WTC11 (cell line): ENCODE data around the gene RANBP9. TPM values are rescaled to one million over a fixed set of nuclear protein-coding genes. Genes with fewer than 3 reads are reported as not detected.

Source experiments
- ATAC-seq: fragments of 200-7000 bp; cut with Tn5 transposase; 2 replicates; pipeline ENCODE4 v1.10.0; 2021; ENCODE audit warnings: mild to moderate bottlenecking, moderate library complexity
- CTCF ChIA-PET: fragments of 300-600 bp; sonication (Branson Sonifier 250); formaldehyde crosslinking; loops from one replicate; lab custom pipeline; 2021; ENCODE audit warnings: antibody characterized with exemption; lab: Charles Lee
- POLR2A ChIA-PET: fragments of 350-600 bp; sonication (Branson Sonifier 250); formaldehyde crosslinking; loops from one replicate; lab custom pipeline; 2021; ENCODE audit warnings: antibody characterized with exemption; lab: Charles Lee
- DNase-seq: peaks from one replicate; pipeline ENCODE4 v3.0.0; 2021; ENCODE audit warnings: low spot score
- H3K27ac Mint-ChIP-seq: 2 replicates; pipeline ENCODE4 v1.8.0; 2021; ENCODE audit warnings: mixed read lengths
- H3K27me3 Mint-ChIP-seq: 2 replicates; pipeline ENCODE4 v1.8.0; 2021; ENCODE audit warnings: low read depth, mild to moderate bottlenecking, moderate library complexity, mixed read lengths
- H3K36me3 Mint-ChIP-seq: 2 replicates; pipeline ENCODE4 v1.8.0; 2021; ENCODE audit warnings: mixed read lengths
- H3K4me1 Mint-ChIP-seq: 2 replicates; pipeline ENCODE4 v1.8.0; 2022; ENCODE audit warnings: mixed read lengths
- H3K4me3 Mint-ChIP-seq: 2 replicates; pipeline ENCODE4 v1.8.0; 2021; ENCODE audit warnings: mild to moderate bottlenecking, moderate library complexity, mixed read lengths
- H3K9me3 Mint-ChIP-seq: 2 replicates; pipeline ENCODE4 v1.8.0; 2021; ENCODE audit warnings: mixed read lengths
- CREM ChIP-seq: sonication (generic); formaldehyde crosslinking; IDR thresholded peaks from 2 replicates; pipeline ENCODE4 v1.8.1; 2022; ENCODE audit warnings: mild to moderate bottlenecking, missing genetic modification reagents, moderate library complexity
- NFE2L1 ChIP-seq: sonication (generic); formaldehyde crosslinking; IDR thresholded peaks from 2 replicates; pipeline ENCODE4 v1.8.1; 2023; ENCODE audit warnings: missing genetic modification reagents
- SMAD4 ChIP-seq: sonication (generic); formaldehyde crosslinking; IDR thresholded peaks from 2 replicates; pipeline ENCODE4 v1.8.0; 2022; ENCODE audit warnings: mild to moderate bottlenecking, missing genetic modification reagents
- TCF7 ChIP-seq: sonication (generic); formaldehyde crosslinking; IDR thresholded peaks from 2 replicates; pipeline ENCODE4 v1.8.0; 2022; ENCODE audit warnings: mild to moderate bottlenecking, low read depth, missing genetic modification reagents, moderate library complexity
- ZNF416 ChIP-seq: fragments of 250-450 bp; sonication (Bioruptor Pico); IDR thresholded peaks from 2 replicates; pipeline ENCODE4 v1.9.0; 2021; ENCODE audit warnings: mild to moderate bottlenecking, inconsistent platforms
- total RNA-seq: library from RNA; stranded (reverse); gene quantifications from 3 replicates; pipeline ENCODE4 v1.2.3, GENCODE V29; 2021
- TF ChIP-seq, protein P1 (sequence below): sonication (generic); formaldehyde crosslinking; IDR thresholded peaks from 2 replicates; pipeline ENCODE4 v1.8.1; 2023; ENCODE audit warnings: mild to moderate bottlenecking, missing genetic modification reagents
- TF ChIP-seq, protein P2 (sequence below): sonication (generic); formaldehyde crosslinking; IDR thresholded peaks from 2 replicates; pipeline ENCODE4 v1.8.1; 2023; ENCODE audit warnings: mild to moderate bottlenecking, missing genetic modification reagents, moderate library complexity
- TF ChIP-seq, protein P3 (sequence below): sonication (generic); formaldehyde crosslinking; IDR thresholded peaks from 2 replicates; pipeline ENCODE4 v1.8.1; 2023; ENCODE audit warnings: mild to moderate bottlenecking, moderate library complexity, missing genetic modification reagents
- TF ChIP-seq, protein P4 (sequence below): sonication (generic); formaldehyde crosslinking; IDR thresholded peaks from 2 replicates; pipeline ENCODE4 v1.8.0; 2022; ENCODE audit warnings: mild to moderate bottlenecking, missing genetic modification reagents
- TF ChIP-seq, protein P5 (sequence below): sonication (generic); formaldehyde crosslinking; IDR thresholded peaks from 2 replicates; pipeline ENCODE4 v1.8.1; 2023; ENCODE audit warnings: mild to moderate bottlenecking, missing genetic modification reagents, moderate library complexity
- TF ChIP-seq, protein P6 (sequence below): sonication (generic); formaldehyde crosslinking; IDR thresholded peaks from 2 replicates; pipeline ENCODE4 v1.8.0; 2022; ENCODE audit warnings: mild to moderate bottlenecking, missing genetic modification reagents
- TF ChIP-seq, protein P7 (sequence below): fragments of 250-450 bp; sonication (Bioruptor Pico); conservative IDR thresholded peaks from 2 replicates; pipeline ENCODE4 v1.9.0; 2021; ENCODE audit warnings: mild to moderate bottlenecking
- TF ChIP-seq, protein P8 (sequence below): sonication (generic); formaldehyde crosslinking; IDR thresholded peaks from 2 replicates; pipeline ENCODE4 v1.8.1; 2022; ENCODE audit warnings: mild to moderate bottlenecking, moderate library complexity, missing genetic modification reagents
- TF ChIP-seq, protein P9 (sequence below): sonication (generic); formaldehyde crosslinking; IDR thresholded peaks from 2 replicates; pipeline ENCODE4 v1.8.0; 2022; ENCODE audit warnings: missing genetic modification reagents

The RANBP9 gene
- total RNA-seq, 1 experiment from 2014 or later = 33.4 TPM

DNA sequence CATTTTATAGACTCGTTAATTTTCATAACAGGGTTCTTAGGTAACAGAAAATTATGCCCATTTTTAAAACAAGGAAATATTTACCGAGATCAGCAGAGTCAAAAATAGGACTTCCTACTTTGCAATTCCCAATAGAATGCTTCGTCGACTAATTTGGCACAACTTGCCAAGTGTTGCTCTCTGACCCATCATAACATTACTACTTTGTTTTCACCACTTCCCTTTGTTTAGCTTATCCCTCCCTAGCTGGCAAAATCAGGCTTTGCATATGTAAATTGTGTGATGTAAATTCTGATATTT lies 914 bp upstream of the RANBP9 start:
- no peak for ATAC-seq
- peaks cover 30% of the 10 kb centered on the region for H3K4me1 Mint-ChIP-seq
- H3K9me3 Mint-ChIP-seq = peaks cover 19% of the 10 kb centered on the region
- ChIA-PET CTCF (interaction anchor here (1.0 to 1.1 kb wide), 2 partner anchors 57 to 88 kb away, joined by 3 to 5 read pairs; no protein-coding TSS in a partner anchor), POLR2A (no interaction called here)
- DNase-seq = no peak
- peaks cover 5% of the 10 kb centered on the region; the same call in 1 of the 2 replicates for H3K27me3 Mint-ChIP-seq
- peak overlapping the region; percentile 96 for H3K27ac Mint-ChIP-seq
- peaks cover 18% of the 10 kb centered on the region for H3K36me3 Mint-ChIP-seq
- H3K4me3 Mint-ChIP-seq = peak overlapping the region; percentile 89
- TF ChIP-seq TCF7 (CRISPR knock-in tag) (no peak), SMAD4 (CRISPR knock-in tag) (no peak), ZNF416 (CRISPR knock-in tag) (no peak), NFE2L1 (CRISPR knock-in tag) (no peak)
- TF ChIP-seq, protein P1, sequence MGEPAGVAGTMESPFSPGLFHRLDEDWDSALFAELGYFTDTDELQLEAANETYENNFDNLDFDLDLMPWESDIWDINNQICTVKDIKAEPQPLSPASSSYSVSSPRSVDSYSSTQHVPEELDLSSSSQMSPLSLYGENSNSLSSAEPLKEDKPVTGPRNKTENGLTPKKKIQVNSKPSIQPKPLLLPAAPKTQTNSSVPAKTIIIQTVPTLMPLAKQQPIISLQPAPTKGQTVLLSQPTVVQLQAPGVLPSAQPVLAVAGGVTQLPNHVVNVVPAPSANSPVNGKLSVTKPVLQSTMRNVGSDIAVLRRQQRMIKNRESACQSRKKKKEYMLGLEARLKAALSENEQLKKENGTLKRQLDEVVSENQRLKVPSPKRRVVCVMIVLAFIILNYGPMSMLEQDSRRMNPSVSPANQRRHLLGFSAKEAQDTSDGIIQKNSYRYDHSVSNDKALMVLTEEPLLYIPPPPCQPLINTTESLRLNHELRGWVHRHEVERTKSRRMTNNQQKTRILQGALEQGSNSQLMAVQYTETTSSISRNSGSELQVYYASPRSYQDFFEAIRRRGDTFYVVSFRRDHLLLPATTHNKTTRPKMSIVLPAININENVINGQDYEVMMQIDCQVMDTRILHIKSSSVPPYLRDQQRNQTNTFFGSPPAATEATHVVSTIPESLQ = no peak
- TF ChIP-seq, protein P2, sequence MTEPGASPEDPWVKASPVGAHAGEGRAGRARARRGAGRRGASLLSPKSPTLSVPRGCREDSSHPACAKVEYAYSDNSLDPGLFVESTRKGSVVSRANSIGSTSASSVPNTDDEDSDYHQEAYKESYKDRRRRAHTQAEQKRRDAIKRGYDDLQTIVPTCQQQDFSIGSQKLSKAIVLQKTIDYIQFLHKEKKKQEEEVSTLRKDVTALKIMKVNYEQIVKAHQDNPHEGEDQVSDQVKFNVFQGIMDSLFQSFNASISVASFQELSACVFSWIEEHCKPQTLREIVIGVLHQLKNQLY (CRISPR knock-in tag) = no peak
- TF ChIP-seq, protein P3, sequence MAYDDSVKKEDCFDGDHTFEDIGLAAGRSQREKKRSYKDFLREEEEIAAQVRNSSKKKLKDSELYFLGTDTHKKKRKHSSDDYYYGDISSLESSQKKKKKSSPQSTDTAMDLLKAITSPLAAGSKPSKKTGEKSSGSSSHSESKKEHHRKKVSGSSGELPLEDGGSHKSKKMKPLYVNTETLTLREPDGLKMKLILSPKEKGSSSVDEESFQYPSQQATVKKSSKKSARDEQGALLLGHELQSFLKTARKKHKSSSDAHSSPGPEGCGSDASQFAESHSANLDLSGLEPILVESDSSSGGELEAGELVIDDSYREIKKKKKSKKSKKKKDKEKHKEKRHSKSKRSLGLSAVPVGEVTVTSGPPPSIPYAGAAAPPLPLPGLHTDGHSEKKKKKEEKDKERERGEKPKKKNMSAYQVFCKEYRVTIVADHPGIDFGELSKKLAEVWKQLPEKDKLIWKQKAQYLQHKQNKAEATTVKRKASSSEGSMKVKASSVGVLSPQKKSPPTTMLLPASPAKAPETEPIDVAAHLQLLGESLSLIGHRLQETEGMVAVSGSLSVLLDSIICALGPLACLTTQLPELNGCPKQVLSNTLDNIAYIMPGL (CRISPR knock-in tag) = no peak
- TF ChIP-seq, protein P4, sequence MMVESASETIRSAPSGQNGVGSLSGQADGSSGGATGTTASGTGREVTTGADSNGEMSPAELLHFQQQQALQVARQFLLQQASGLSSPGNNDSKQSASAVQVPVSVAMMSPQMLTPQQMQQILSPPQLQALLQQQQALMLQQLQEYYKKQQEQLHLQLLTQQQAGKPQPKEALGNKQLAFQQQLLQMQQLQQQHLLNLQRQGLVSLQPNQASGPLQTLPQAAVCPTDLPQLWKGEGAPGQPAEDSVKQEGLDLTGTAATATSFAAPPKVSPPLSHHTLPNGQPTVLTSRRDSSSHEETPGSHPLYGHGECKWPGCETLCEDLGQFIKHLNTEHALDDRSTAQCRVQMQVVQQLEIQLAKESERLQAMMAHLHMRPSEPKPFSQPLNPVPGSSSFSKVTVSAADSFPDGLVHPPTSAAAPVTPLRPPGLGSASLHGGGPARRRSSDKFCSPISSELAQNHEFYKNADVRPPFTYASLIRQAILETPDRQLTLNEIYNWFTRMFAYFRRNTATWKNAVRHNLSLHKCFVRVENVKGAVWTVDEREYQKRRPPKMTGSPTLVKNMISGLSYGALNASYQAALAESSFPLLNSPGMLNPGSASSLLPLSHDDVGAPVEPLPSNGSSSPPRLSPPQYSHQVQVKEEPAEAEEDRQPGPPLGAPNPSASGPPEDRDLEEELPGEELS = no peak
- TF ChIP-seq, protein P5, sequence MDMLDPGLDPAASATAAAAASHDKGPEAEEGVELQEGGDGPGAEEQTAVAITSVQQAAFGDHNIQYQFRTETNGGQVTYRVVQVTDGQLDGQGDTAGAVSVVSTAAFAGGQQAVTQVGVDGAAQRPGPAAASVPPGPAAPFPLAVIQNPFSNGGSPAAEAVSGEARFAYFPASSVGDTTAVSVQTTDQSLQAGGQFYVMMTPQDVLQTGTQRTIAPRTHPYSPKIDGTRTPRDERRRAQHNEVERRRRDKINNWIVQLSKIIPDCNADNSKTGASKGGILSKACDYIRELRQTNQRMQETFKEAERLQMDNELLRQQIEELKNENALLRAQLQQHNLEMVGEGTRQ = no peak
- TF ChIP-seq, protein P6, sequence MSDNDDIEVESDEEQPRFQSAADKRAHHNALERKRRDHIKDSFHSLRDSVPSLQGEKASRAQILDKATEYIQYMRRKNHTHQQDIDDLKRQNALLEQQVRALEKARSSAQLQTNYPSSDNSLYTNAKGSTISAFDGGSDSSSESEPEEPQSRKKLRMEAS (CRISPR knock-in tag) = no peak
- TF ChIP-seq, protein P7, sequence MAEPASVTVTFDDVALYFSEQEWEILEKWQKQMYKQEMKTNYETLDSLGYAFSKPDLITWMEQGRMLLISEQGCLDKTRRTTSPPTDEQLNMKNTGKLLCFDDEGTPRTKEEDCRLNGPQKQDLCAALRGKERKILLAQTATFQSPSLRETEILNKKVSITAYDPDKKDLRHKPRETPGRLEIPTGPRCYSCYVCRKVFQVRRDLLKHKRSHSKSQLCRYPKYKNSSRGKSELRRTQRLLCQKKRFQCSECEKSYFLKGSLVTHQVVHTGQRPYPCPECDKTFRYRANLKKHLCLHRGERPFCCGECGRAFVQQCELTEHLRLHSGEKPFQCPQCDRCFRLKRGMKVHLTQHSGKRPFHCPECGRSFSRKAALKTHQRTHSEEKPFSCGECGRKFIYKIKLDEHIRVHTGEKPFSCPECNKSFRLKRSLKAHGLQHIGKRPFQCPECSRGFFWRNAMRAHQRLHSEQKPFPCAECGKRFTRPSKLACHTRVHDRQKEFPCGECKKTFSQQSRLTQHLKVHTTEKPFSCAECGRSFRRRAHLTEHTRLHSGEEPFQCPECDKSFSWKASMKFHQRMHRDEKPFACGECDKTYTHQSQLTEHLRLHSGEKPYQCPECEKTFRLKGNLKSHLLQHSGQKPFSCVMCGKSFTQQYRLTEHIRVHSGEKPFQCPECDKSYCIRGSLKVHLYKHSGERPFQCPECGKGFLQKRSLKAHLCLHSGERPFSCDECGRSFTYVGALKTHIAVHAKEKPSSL = no peak

DNA sequence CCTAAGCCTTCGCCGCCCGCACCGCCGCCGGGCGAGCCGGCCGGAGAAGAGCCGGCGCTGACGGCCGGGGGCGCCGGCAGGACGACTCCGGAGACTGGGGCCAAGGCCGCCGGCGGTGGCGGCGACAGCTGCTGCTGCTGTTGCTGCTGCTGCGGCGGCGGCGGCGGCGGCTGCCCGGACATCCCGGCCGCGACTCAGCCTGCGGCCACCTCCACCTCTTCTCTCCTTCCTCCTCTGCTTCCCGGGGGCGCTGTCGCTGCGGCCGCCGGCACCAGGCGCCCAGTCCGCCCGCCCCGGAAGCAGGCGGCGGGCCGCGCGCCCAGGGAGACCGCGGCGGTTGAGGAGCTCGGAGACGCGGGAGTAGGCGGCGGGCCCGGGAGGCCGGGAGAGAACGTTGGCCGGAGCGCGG lies 307 bp downstream of the RANBP9 start:
- no peak; the same call in 1 of the 2 replicates for TF ChIP-seq CREM (CRISPR knock-in tag)
- TF ChIP-seq, protein P8, sequence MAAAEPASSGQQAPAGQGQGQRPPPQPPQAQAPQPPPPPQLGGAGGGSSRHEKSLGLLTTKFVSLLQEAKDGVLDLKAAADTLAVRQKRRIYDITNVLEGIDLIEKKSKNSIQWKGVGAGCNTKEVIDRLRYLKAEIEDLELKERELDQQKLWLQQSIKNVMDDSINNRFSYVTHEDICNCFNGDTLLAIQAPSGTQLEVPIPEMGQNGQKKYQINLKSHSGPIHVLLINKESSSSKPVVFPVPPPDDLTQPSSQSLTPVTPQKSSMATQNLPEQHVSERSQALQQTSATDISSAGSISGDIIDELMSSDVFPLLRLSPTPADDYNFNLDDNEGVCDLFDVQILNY (CRISPR knock-in tag) = 0 out of 2 replicates have a peak, but pooled peaks have one; percentile 12
- TF ChIP-seq, protein P9, sequence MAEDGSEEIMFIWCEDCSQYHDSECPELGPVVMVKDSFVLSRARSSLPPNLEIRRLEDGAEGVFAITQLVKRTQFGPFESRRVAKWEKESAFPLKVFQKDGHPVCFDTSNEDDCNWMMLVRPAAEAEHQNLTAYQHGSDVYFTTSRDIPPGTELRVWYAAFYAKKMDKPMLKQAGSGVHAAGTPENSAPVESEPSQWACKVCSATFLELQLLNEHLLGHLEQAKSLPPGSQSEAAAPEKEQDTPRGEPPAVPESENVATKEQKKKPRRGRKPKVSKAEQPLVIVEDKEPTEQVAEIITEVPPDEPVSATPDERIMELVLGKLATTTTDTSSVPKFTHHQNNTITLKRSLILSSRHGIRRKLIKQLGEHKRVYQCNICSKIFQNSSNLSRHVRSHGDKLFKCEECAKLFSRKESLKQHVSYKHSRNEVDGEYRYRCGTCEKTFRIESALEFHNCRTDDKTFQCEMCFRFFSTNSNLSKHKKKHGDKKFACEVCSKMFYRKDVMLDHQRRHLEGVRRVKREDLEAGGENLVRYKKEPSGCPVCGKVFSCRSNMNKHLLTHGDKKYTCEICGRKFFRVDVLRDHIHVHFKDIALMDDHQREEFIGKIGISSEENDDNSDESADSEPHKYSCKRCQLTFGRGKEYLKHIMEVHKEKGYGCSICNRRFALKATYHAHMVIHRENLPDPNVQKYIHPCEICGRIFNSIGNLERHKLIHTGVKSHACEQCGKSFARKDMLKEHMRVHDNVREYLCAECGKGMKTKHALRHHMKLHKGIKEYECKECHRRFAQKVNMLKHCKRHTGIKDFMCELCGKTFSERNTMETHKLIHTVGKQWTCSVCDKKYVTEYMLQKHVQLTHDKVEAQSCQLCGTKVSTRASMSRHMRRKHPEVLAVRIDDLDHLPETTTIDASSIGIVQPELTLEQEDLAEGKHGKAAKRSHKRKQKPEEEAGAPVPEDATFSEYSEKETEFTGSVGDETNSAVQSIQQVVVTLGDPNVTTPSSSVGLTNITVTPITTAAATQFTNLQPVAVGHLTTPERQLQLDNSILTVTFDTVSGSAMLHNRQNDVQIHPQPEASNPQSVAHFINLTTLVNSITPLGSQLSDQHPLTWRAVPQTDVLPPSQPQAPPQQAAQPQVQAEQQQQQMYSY = peak; percentile 73
- DNase-seq = no peak

More for the DNA sequence above, 307 bp downstream of the RANBP9 start:
- H3K27ac Mint-ChIP-seq = no peak overlapping the region
- peaks cover 2% of the 10 kb centered on the region; the same call in 1 of the 2 replicates for H3K27me3 Mint-ChIP-seq
- peaks cover 30% of the 10 kb centered on the region for H3K4me1 Mint-ChIP-seq
- ChIA-PET POLR2A (interaction anchor here (1.4 kb wide), 1 partner anchor 96 kb away, joined by 4 read pairs; the partner anchor contains the start of gene NOL7), CTCF (no interaction called here)
- H3K36me3 Mint-ChIP-seq = peaks cover 10% of the 10 kb centered on the region
- peak; percentile 33 for ATAC-seq
- H3K4me3 Mint-ChIP-seq = peak overlapping the region; percentile 34; the same call in 1 of the 2 replicates
- H3K9me3 Mint-ChIP-seq = peaks cover 11% of the 10 kb centered on the region
